Activated B cell treated with CpG ODN at 0.5 μM for 24 hours (primary cell): ENCODE measurements around the gene LMNTD2. TPM values are rescaled to one million over a fixed set of nuclear protein-coding genes. Genes with fewer than 3 reads are reported as not detected.
"Not testable (repeated sequence)": the region's sequence is repeated elsewhere in the genome, so short reads cannot be mapped to it uniquely, and the experiment has no call there.

Experiments used
- ATAC-seq: fragments of 200-7000 bp; cut with Tn5 transposase; one replicate; pipeline ENCODE4 v1.10.0; 2021; ENCODE audit warnings: low read depth, mild to moderate bottlenecking, moderate library complexity
- CTCF ChIA-PET: fragments of 350-600 bp; sonication (Branson Sonifier 250); formaldehyde crosslinking; loops from one replicate; lab custom pipeline; 2021; ENCODE audit warnings: antibody characterized with exemption; lab: Charles Lee
- POLR2A ChIA-PET: fragments of 350-600 bp; sonication (Branson Sonifier 250); formaldehyde crosslinking; loops from one replicate; lab custom pipeline; 2021; ENCODE audit warnings: antibody characterized with exemption; lab: Charles Lee
- DNase-seq: peaks from one replicate; pipeline ENCODE4 v3.0.0; 2022
- H3K27ac Mint-ChIP-seq: one replicate; pipeline ENCODE4 v1.8.0; 2020; ENCODE audit warnings: mixed read lengths
- H3K27me3 Mint-ChIP-seq: one replicate; pipeline ENCODE4 v1.8.0; 2021; ENCODE audit warnings: mixed read lengths
- H3K36me3 Mint-ChIP-seq: one replicate; pipeline ENCODE4 v1.8.0; 2021; ENCODE audit warnings: low read depth, mixed read lengths
- H3K4me1 Mint-ChIP-seq: one replicate; pipeline ENCODE4 v1.8.0; 2021; ENCODE audit warnings: mixed read lengths
- H3K4me3 Mint-ChIP-seq: one replicate; pipeline ENCODE4 v1.8.0; 2020; ENCODE audit warnings: mild to moderate bottlenecking, mixed read lengths
- H3K9me3 Mint-ChIP-seq: one replicate; pipeline ENCODE4 v1.8.0; 2020; ENCODE audit warnings: mixed read lengths
- intact Hi-C: fragments of 100-400 bp; cut with micrococcal nuclease; formaldehyde crosslinking; loops from one replicate; pipeline ENCODE4 v1.15.1; 2024
- total RNA-seq: library from RNA; stranded (reverse); gene quantifications from 2 replicates; pipeline ENCODE4 v1.2.3, GENCODE V29; 2022
- TF ChIP-seq, protein P1 (sequence below): fragments of 200-600 bp; IDR thresholded peaks from one replicate; pipeline ENCODE4 v1.8.0; 2022; ENCODE audit warnings: antibody characterized with exemption, mild to moderate bottlenecking

LMNTD2 gene
- total RNA-seq, 1 donor from 2014 or later, result 8.6 TPM

DNA sequence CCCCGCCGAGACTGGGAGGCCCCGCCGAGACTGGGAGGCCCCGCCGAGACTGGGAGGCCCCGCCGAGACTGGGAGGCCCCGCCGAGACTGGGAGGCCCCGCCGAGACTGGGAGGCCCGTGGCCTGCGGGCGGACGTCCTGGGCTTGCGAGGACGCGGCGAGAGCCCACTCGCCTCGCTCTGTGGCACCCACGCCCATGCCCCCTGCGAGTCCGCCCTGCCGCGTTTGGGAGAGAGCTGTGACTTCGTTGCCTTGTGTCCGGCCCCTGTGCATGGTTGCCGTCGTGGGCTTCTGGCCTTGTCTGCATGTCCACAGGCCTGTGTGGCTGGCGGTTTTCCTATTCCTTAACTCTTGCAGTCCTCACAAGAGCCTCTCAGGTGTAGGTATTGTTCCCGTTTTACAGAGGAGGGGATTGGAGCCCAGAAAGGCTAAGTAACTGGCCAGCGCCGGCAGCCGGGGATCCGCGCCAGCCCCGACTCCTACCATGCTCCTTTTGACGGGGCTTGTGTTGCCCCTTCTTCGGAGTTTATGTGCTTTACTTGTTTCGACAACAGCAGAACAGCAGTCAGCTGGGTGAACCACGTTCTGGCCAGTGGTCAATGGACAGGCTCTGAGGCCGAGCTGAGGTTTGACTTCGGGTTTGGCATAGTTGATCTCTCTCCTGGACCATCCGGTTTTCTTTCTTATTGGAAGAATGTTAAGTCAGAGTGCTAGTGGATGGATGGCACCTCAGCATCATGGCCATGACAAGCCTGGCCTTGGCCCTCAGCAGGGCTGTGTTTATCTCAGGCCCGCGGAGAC, 16.5 kb upstream of the LMNTD2 start:
- TF ChIP-seq, protein P1, sequence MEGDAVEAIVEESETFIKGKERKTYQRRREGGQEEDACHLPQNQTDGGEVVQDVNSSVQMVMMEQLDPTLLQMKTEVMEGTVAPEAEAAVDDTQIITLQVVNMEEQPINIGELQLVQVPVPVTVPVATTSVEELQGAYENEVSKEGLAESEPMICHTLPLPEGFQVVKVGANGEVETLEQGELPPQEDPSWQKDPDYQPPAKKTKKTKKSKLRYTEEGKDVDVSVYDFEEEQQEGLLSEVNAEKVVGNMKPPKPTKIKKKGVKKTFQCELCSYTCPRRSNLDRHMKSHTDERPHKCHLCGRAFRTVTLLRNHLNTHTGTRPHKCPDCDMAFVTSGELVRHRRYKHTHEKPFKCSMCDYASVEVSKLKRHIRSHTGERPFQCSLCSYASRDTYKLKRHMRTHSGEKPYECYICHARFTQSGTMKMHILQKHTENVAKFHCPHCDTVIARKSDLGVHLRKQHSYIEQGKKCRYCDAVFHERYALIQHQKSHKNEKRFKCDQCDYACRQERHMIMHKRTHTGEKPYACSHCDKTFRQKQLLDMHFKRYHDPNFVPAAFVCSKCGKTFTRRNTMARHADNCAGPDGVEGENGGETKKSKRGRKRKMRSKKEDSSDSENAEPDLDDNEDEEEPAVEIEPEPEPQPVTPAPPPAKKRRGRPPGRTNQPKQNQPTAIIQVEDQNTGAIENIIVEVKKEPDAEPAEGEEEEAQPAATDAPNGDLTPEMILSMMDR, result no peak
- ChIA-PET POLR2A (interaction anchor here (0.8 to 3.7 kb wide), 7 partner anchors 22 to 370 kb away, joined by 3 to 43 read pairs (median 9); partner anchors contain the start of genes BET1L, DEAF1, HRAS and LRRC56), CTCF (interaction anchor here (1.3 to 1.6 kb wide), 2 partner anchors 21 to 22 kb away, joined by 3 read pairs; no protein-coding TSS in a partner anchor)
- intact Hi-C loops, result loop anchor here (1.0 kb wide), 7 partner anchors 9 to 170 kb away; partner anchors contain the start of genes IRF7, LMNTD2, LRRC56 and RASSF7
- peak overlapping the region; percentile 87 for H3K4me3 Mint-ChIP-seq
- ATAC-seq, result no peak
- H3K36me3 Mint-ChIP-seq, result peaks cover 15% of the 10 kb centered on the region
- peaks cover 41% of the 10 kb centered on the region for H3K4me1 Mint-ChIP-seq
- no peak for DNase-seq
- no peaks in the 10 kb centered on the region for H3K9me3 Mint-ChIP-seq
- peaks cover 10% of the 10 kb centered on the region for H3K27me3 Mint-ChIP-seq
- H3K27ac Mint-ChIP-seq, result peak overlapping the region; percentile 72

DNA sequence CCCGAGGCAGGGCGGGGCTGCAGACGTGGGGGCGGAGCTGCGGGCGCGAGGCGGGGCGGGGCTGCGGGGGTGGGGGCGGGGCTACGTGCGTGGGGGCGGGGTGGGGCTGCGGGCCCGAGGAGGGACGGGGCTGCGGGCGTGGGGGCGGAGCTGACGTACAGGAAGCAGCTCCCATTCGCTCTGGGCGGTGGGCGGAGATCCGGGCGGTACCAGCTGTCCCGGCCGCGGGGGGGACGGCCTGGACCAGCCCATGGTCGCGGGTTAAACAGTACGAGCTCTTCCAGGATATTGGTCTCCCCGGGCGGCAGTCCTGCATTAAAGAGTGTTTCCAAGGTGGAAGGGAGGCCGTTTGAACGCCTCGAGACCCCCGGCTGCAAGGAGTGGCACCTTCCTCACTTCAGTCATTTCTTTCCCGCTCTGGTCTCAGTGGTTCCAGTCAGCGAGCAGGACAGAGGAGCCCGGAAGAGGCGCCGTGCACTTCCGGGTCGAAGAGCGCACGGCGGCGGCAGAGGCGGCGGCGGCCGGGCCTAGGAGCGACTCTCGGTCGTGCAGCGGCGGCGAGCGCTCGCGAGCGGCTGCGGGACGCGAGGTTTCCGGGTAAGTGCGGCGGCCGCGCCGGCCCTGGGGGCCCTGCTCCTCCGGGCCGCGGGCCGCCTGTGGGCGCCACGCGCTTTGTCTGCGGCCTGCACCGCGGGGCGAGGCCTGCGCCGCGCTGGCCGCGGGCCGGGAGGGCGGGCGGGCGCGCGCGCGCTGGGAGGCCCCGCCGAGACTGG, 15.6 kb upstream of the LMNTD2 start, which contains the start of gene PHRF1:
TSS of gene PHRF1 (plus strand) at position 475 of the 773 bp plus-strand sequence. CDS start 5,043 bp downstream, outside the sequence.
- peak within 1 kb of the TSS; percentile 97 for H3K4me3 Mint-ChIP-seq
- TF ChIP-seq, protein P1, result no peak
- peaks cover 10% of the 10 kb centered on the region for H3K27me3 Mint-ChIP-seq
- DNase-seq (peak; percentile 93), ATAC-seq (peak; percentile 90)
- CTCF ChIA-PET, result interaction anchor here (0.7 to 1.0 kb wide), 2 partner anchors 11 to 21 kb away, joined by 3 to 4 read pairs; no protein-coding TSS in a partner anchor
- peaks cover 10% of the 10 kb centered on the region for H3K36me3 Mint-ChIP-seq
- peaks cover 39% of the 10 kb centered on the region for H3K4me1 Mint-ChIP-seq
- H3K27ac Mint-ChIP-seq, result peak within 1 kb of the TSS; percentile 100
- intact Hi-C loops, result loop anchor here (1.0 kb wide), 7 partner anchors 8 to 169 kb away; partner anchors contain the start of genes IRF7, LMNTD2, LRRC56 and RASSF7
- no peaks in the 10 kb centered on the region for H3K9me3 Mint-ChIP-seq
- POLR2A ChIA-PET, result interaction anchor here (0.5 to 3.7 kb wide), 25 partner anchors 10 to 1726 kb away, joined by 3 to 43 read pairs (median 5); partner anchors contain the start of genes C11orf21, DEAF1, HRAS and IRF7

DNA sequence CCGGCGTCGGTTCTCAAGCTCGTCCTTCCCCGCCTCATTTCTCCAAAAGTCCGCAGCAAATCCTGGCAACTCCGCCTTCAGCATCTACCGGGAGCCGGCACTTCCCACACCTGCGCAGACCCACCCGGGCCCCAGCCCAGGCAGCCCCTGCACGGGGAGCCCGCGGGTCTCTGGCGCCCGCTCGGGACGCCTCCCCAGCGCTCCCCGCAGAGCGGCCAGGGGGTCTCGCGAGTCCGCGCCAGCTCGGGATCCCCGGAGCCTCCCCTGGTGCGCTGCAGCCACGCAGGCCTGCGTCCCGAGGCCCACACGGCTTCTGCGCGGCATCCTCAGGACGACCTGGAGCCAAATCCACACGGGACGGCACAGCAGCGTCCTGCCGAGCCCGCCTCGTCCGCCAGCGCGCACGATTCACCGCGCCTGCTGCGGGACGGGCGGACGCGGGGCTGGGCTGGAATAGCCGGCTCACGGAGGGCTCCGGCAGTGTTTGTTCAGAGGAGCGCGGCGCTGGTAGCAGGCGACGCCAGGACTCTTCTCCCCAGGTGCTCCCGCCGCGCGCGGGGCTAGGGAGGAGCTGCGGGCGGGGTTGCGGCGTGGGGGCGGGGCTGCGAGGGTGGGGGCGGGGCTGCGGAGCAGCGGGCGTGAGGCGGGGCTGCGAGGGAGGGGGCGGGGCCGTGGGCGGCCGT, 14.9 kb upstream of the LMNTD2 start:
- no peak for ATAC-seq
- TF ChIP-seq, protein P1, result no peak
- peaks cover 10% of the 10 kb centered on the region for H3K36me3 Mint-ChIP-seq
- no peaks in the 10 kb centered on the region for H3K9me3 Mint-ChIP-seq
- peaks cover 37% of the 10 kb centered on the region for H3K4me1 Mint-ChIP-seq
- POLR2A ChIA-PET, result interaction anchor here (0.5 to 3.7 kb wide), 24 partner anchors 9 to 1726 kb away, joined by 3 to 43 read pairs (median 6); partner anchors contain the start of genes C11orf21, DEAF1, HRAS and IRF7
- H3K4me3 Mint-ChIP-seq, result peak overlapping the region; percentile 80
- intact Hi-C loops, result no loop called here
- H3K27me3 Mint-ChIP-seq, result peaks cover 10% of the 10 kb centered on the region
- no peak for DNase-seq
- peak overlapping the region; percentile 61 for H3K27ac Mint-ChIP-seq
- CTCF ChIA-PET, result interaction anchor here (0.7 to 1.0 kb wide), 2 partner anchors 11 to 21 kb away, joined by 3 to 4 read pairs; no protein-coding TSS in a partner anchor

DNA sequence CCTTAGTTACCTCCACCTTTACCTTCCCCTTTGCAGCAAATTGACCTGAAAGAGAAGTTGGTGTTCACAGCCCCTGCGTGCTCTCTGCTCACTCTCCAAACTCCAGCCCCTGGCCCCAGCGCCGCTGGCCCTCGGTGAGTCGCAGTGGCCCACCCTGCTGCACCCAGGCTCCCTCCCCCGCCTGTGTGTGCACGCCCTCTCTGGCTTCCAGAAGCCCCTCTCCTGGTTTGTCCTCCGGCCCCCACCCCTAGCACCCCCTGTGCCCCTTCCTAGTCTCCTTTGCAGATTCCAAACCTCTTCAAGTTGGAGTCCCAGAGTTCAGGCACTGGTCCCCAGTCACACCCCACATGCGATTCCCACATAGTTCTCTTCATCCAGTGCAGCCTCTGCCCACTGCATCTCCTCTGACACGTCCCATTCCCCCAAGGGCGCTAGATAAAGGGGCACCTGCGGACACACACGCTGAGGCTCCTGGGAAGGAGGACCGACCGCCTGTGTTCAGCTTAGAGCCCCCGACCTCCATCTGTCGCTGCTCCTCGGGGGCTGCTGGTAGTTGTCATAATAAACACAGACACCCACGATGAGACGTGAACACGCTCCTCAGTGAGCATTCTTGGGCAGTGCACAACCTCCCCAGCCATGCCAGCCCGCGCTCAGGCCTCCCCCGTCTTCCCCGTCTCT, 14.2 kb upstream of the LMNTD2 start:
- CTCF ChIA-PET, result no interaction called here
- peaks cover 10% of the 10 kb centered on the region for H3K36me3 Mint-ChIP-seq
- peaks cover 34% of the 10 kb centered on the region for H3K4me1 Mint-ChIP-seq
- intact Hi-C loops, result no loop called here
- no peaks in the 10 kb centered on the region for H3K9me3 Mint-ChIP-seq
- H3K27ac Mint-ChIP-seq, result peak overlapping the region; percentile 61
- H3K27me3 Mint-ChIP-seq, result peaks cover 10% of the 10 kb centered on the region
- TF ChIP-seq, protein P1, result no peak
- DNase-seq (no peak), ATAC-seq (no peak)
- POLR2A ChIA-PET, result interaction anchor here (0.6 to 3.7 kb wide), 6 partner anchors 9 to 41 kb away, joined by 3 to 43 read pairs (median 12); partner anchors contain the start of genes HRAS, IRF7 and LRRC56
- peak overlapping the region; percentile 80 for H3K4me3 Mint-ChIP-seq

DNA sequence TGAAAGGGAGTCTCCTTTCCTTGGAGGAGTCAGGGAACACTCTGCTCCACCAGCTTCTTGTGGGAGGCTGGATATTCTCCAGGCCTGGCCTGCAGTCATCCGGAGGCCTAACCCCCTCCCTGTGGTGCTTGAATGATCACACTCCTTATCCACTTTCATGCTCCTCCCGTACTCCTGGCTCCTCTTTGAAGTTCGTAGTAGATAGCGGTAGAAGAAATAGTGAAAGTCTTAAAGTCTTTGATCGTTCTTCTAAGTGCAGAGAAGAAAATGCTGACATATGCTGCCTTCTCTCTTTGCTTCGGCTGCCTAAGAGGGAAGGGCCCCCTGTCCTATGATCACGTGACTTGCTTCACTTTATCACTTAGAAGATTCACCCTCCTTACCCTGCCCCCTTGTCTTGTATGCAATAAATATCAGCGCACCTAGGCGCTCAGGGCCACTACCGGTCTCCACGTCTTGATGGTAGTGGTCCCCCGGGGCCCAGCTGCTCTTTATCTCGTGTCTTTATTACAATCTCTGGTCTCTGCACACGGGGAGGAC, 13.6 kb upstream of the LMNTD2 start:
- POLR2A ChIA-PET, result interaction anchor here (3.7 kb wide), 1 partner anchor 38 kb away, joined by 43 read pairs; the partner anchor contains the start of genes HRAS and LRRC56
- DNase-seq, H3K36me3 Mint-ChIP-seq, ATAC-seq, H3K27ac Mint-ChIP-seq, intact Hi-C loops, CTCF ChIA-PET, H3K9me3 Mint-ChIP-seq: not testable (repeated sequence)
- H3K4me3 Mint-ChIP-seq, result peak overlapping the region; percentile 80
- H3K27me3 Mint-ChIP-seq, result peaks cover 10% of the 10 kb centered on the region
- H3K4me1 Mint-ChIP-seq, result peaks cover 29% of the 10 kb centered on the region
